Naive thymus-derived CD4-positive, alpha-beta T cell (primary cell): Measurements from ENCODE around the gene FCN3. TPM values are rescaled to one million over a fixed set of nuclear protein-coding genes. Genes with fewer than 3 reads are reported as not detected.
A peak's percentile ranks its signal among the peaks of the same experiment; 100 is the strongest.

Experiments
- ATAC-seq: fragments of 150-1000 bp; cut with Tn5 transposase; 2 replicates; pipeline ENCODE4 v1.10.0; 2021; ENCODE audit warnings: mild to moderate bottlenecking, moderate library complexity
- CTCF ChIA-PET: fragments of 350-600 bp; sonication (Branson Sonifier 250); formaldehyde crosslinking; loops from one replicate; lab custom pipeline; 2021; ENCODE audit warnings: antibody characterized with exemption; lab: Charles Lee
- POLR2A ChIA-PET: fragments of 350-600 bp; sonication (Branson Sonifier 250); formaldehyde crosslinking; loops from one replicate; lab custom pipeline; 2021; ENCODE audit warnings: antibody characterized with exemption, inconsistent platforms; lab: Charles Lee
- DNase-seq, 9 donors: peaks; one replicate each; pipeline versions ENCODE4 v3.0.0 to v3.0.0-alpha.2; 2020 to 2022; ENCODE audit warnings: mixed read lengths in 1 of 9
- H3K27ac ChIP-seq: one replicate; pipeline ENCODE4 v1.7.0; 2013; ENCODE audit warnings: mild to moderate bottlenecking, low read depth, low read length, moderate library complexity
- H3K27me3 ChIP-seq, 2 donors: one replicate each; pipeline ENCODE4 v1.7.0; 2013; ENCODE audit warnings: low read length in 2 of 2, mild to moderate bottlenecking in 2 of 2, moderate library complexity in 2 of 2; ENCODE audit not compliant: control insufficient read depth in 2 of 2, insufficient read depth in 2 of 2
- H3K36me3 ChIP-seq, 3 experiments: 1 replicate in 2 of 3; 2 replicates in 1 of 3; pipeline ENCODE4 v1.7.0; 2013; ENCODE audit warnings: low read length in 3 of 3, mild to moderate bottlenecking in 3 of 3, moderate library complexity in 1 of 3; ENCODE audit not compliant: insufficient read depth in 3 of 3, control insufficient read depth in 2 of 3
- H3K4me1 ChIP-seq, 2 donors: one replicate each; pipeline ENCODE4 v1.7.0; 2013; ENCODE audit warnings: low read length in 2 of 2, mild to moderate bottlenecking in 2 of 2, moderate library complexity in 1 of 2; ENCODE audit not compliant: control insufficient read depth in 2 of 2, insufficient read depth in 2 of 2
- H3K4me3 ChIP-seq: 2 replicates; pipeline ENCODE4 v1.7.0; 2013; ENCODE audit warnings: mild to moderate bottlenecking, low read length
- H3K9me3 ChIP-seq, 3 experiments: 1 replicate in 2 of 3; 2 replicates in 1 of 3; pipeline ENCODE4 v1.7.0; 2013; ENCODE audit warnings: low read length in 3 of 3; ENCODE audit not compliant: control insufficient read depth in 2 of 3
- H3K27ac Mint-ChIP-seq, 9 donors: one replicate each; pipeline ENCODE4 v1.8.0; 2020 to 2022; ENCODE audit warnings: mixed read lengths in 9 of 9, mild to moderate bottlenecking in 8 of 9, moderate library complexity in 5 of 9, inconsistent platforms in 2 of 9
- H3K27me3 Mint-ChIP-seq, 5 donors: one replicate each; pipeline ENCODE4 v1.8.0; 2021 to 2022; ENCODE audit warnings: mixed read lengths in 5 of 5, mild to moderate bottlenecking in 1 of 5
- H3K36me3 Mint-ChIP-seq, 5 donors: one replicate each; pipeline ENCODE4 v1.8.0; 2020 to 2022; ENCODE audit warnings: mixed read lengths in 5 of 5, mild to moderate bottlenecking in 3 of 5, inconsistent platforms in 1 of 5
- H3K4me1 Mint-ChIP-seq, 7 donors: one replicate each; pipeline ENCODE4 v1.8.0; 2020 to 2022; ENCODE audit warnings: mixed read lengths in 7 of 7, mild to moderate bottlenecking in 3 of 7, inconsistent platforms in 1 of 7
- H3K4me3 Mint-ChIP-seq, 10 donors: one replicate each; pipeline ENCODE4 v1.8.0; 2020 to 2022; ENCODE audit warnings: mild to moderate bottlenecking in 10 of 10, mixed read lengths in 10 of 10, moderate library complexity in 6 of 10, inconsistent platforms in 2 of 10
- H3K9me3 Mint-ChIP-seq, 11 donors: one replicate each; pipeline ENCODE4 v1.8.0; 2020 to 2022; ENCODE audit warnings: mixed read lengths in 11 of 11, mild to moderate bottlenecking in 4 of 11, inconsistent platforms in 1 of 11, moderate library complexity in 1 of 11
- intact Hi-C, 2 donors: fragments of 100-400 bp; cut with micrococcal nuclease; formaldehyde crosslinking; loops; one replicate each; pipeline ENCODE4 v1.15.1; 2023
- polyA plus RNA-seq, 2 donors: library from polyadenylated mRNA; unstranded; fragments of 300-500 nt; fragmentation: Illumina TruSeq; gene quantifications; one replicate each; pipeline ENCODE4 v1.2.3, GENCODE V29; 2021
- total RNA-seq, 6 experiments: library from RNA in 5 of 6; stranded (reverse) in 5 of 6; gene quantifications; 1 replicate in 5 of 6; 2 replicates in 1 of 6; pipeline ENCODE4 v1.2.3 and lab custom pipeline; 2021 to 2026

The FCN3 gene
- total RNA-seq (not detected), polyA plus RNA-seq (not detected), total RNA-seq (lab: John Stamatoyannopoulos, UW) (not detected)

DNA sequence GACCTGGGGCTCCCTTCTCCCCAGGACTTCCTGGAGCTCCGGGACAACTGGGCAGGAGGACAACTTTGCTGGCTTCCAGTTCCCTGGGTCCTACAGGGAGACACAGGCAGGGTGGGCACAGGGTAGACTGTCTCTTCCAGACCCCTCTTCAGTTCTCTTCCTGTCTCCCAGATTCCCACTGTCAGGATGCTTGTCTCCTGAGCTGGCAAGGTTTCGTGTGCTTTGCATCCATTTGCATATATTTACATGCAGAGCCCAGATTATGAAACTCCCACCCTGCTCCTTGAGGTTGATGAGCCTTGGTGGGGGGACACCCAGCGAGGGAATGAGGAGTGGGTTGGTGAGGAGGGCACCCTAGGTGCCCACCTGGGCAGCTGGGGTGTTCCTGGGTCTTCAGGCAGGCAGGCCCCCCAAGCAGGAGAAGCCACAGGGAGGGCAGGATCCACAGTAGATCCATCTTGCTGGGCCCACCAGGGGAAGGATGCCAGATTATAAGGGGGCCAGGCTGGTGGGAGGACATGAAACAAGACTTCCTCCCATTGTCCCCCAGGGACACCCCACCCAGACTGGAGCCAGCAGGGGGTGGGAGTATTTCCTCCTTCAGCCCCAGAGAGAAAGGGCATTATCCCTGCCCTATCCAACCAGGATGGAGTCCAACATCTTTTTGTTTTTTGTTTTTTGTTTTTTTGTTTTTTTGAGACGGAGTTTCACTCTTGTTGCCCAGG is at the start of gene FCN3:
FCN3 (minus strand) TSS at position 463 of the 725 bp plus-strand sequence; CDS start at position 457, 6 bp downstream.
- ChIA-PET POLR2A (interaction anchor here (0.6 to 0.7 kb wide), 2 partner anchors 8 to 235 kb away, joined by 3 to 4 read pairs; no protein-coding TSS in a partner anchor), CTCF (interaction anchor here (0.6 to 0.9 kb wide), 2 partner anchors 16 to 40 kb away, joined by 3 read pairs; no protein-coding TSS in a partner anchor)
- no peaks in the 10 kb centered on the region for H3K36me3 Mint-ChIP-seq
- no peaks in the 10 kb centered on the region for H3K9me3 Mint-ChIP-seq
- Histone ChIP-seq H3K36me3 (no peaks in the 10 kb centered on the region), H3K4me3 (no peak within 1 kb of the TSS), H3K9me3 (no peaks in the 10 kb centered on the region), H3K27ac (no peak within 1 kb of the TSS), H3K4me1 (peaks cover 0 to 3% of the 10 kb centered on the region in 2 donors), H3K27me3 (no peaks in the 10 kb centered on the region)
- peak within 1 kb of the TSS in 2 of 9 donors; percentile 52 to 87 for H3K27ac Mint-ChIP-seq
- no peak within 1 kb of the TSS for H3K4me3 Mint-ChIP-seq
- DNase-seq: no peak
- ATAC-seq: no peak
- intact Hi-C loops: no loop called here
- H3K4me1 Mint-ChIP-seq: peaks cover 4 to 10% (median 8%) of the 10 kb centered on the region in 7 donors
- H3K27me3 Mint-ChIP-seq: peaks cover 0 to 3% (median 0%) of the 10 kb centered on the region in 5 donors

DNA sequence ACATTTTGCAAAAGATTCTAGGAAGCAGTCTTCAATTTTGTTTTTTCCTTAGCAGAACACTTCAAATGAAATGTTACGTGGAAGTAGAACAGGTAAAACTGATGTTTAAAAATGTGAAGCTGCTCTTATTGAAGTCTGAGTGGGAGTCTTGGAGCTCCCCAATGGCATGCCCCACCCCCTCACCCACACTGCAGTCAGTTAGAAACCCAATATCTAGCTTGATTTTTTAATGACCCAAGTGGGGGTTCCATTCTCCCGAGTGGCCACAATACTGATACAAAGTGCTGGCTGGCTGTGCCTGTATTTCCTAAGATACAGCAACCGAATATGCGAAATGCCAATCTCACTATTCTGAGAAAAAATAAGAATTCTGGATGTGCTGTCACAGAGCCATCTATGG is 49.1 kb upstream of the FCN3 start:
- peaks cover 0 to 16% (median 7%) of the 10 kb centered on the region in 3 experiments for H3K36me3 ChIP-seq
- intact Hi-C loops: no loop called here
- POLR2A ChIA-PET: interaction anchor here (0.6 to 1.2 kb wide), 2 partner anchors 9 to 179 kb away, joined by 3 read pairs; no protein-coding TSS in a partner anchor
- peaks cover 4 to 18% (median 13%) of the 10 kb centered on the region in 5 donors for H3K36me3 Mint-ChIP-seq
- DNase-seq (no peak), ATAC-seq (no peak)
- no peaks in the 10 kb centered on the region for H3K9me3 ChIP-seq
- CTCF ChIA-PET: interaction anchor here (0.7 to 1.6 kb wide), 2 partner anchors 86 to 133 kb away, joined by 3 to 4 read pairs; no protein-coding TSS in a partner anchor
- no peak overlapping the region for H3K4me3 ChIP-seq
- peak overlapping the region; percentile 48 to 90 (median 72) for H3K27ac Mint-ChIP-seq
- no peak overlapping the region for H3K27ac ChIP-seq
- peaks cover 0 to 2% (median 0%) of the 10 kb centered on the region in 11 donors for H3K9me3 Mint-ChIP-seq
- H3K4me1 Mint-ChIP-seq: peaks cover 43 to 79% (median 68%) of the 10 kb centered on the region in 7 donors
- H3K27me3 Mint-ChIP-seq: no peaks in the 10 kb centered on the region
- no peaks in the 10 kb centered on the region for H3K27me3 ChIP-seq
- H3K4me3 Mint-ChIP-seq: peak overlapping the region in 4 of 10 donors; percentile 0 to 42 (median 12)
- H3K4me1 ChIP-seq: peaks cover 9 to 57% of the 10 kb centered on the region in 2 donors

DNA sequence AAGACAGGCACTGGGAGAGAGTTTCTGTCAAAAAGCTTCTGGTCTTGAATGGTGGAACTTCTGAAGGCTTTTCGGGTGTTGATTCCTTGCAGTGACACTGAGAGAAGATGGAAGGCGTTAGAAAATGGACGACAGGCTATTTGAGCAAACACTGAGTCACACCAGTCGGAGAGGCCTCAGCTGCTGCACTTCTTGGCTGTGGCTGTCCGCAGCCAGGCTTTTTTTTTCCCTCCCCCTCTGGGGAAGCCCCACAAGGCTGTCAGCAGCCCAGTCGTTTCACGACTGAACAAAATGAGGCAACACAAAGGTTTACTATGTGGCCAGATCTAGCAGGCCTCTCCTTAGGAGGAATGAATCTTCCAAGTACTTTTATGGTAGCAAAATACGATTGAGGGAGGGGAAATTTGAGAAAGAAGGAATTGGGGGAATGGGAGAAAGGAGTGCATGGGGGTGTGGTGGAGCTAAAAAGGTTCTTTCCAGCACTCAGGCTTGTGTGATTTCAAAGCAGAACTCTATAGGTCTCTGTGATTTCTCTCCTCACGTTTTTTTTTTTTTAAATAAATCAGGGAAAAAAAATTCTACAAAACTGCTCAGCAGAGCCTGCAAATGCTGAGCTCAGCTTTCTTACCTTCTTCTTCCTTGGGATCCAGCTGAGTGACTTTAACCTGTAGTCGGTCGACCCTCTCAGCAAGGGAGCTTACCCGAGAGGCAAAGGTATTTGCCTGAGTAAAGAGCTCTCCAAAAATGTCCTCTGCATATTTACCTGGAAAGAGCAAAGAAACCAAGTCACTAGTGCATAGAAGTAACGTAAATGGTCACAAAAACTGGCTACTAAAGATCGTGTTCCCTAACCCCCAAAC is 43.9 kb upstream of the FCN3 start:
- H3K4me1 ChIP-seq: peaks cover 9 to 25% of the 10 kb centered on the region in 2 donors
- peak overlapping the region in 1 of 10 donors; percentile 64 for H3K4me3 Mint-ChIP-seq
- intact Hi-C loops: loop anchor here in 1 of 2 donors (5.0 kb wide), 1 partner anchor 244 kb away; no protein-coding TSS in a partner anchor
- ATAC-seq: peak; percentile 44
- peak overlapping the region in 6 of 9 donors; percentile 8 to 84 (median 42) for H3K27ac Mint-ChIP-seq
- POLR2A ChIA-PET: interaction anchor here (0.6 to 1.6 kb wide), 3 partner anchors 9 to 97 kb away, joined by 3 read pairs; no protein-coding TSS in a partner anchor
- H3K4me1 Mint-ChIP-seq: peaks cover 12 to 61% (median 49%) of the 10 kb centered on the region in 7 donors
- peaks cover 20 to 56% (median 32%) of the 10 kb centered on the region in 3 experiments for H3K36me3 ChIP-seq
- H3K4me3 ChIP-seq: no peak overlapping the region
- H3K9me3 Mint-ChIP-seq: peaks cover 0 to 2% (median 0%) of the 10 kb centered on the region in 11 donors
- no peak overlapping the region for H3K27ac ChIP-seq
- H3K9me3 ChIP-seq: no peaks in the 10 kb centered on the region
- no peaks in the 10 kb centered on the region for H3K27me3 Mint-ChIP-seq
- H3K36me3 Mint-ChIP-seq: peaks cover 19 to 38% (median 27%) of the 10 kb centered on the region in 5 donors
- peak in 1 of 9 donors; percentile 66 for DNase-seq
- no peaks in the 10 kb centered on the region for H3K27me3 ChIP-seq
- CTCF ChIA-PET: interaction anchor here (0.7 to 1.4 kb wide), 4 partner anchors 10 to 456 kb away, joined by 3 to 4 read pairs (median 3); no protein-coding TSS in a partner anchor

DNA sequence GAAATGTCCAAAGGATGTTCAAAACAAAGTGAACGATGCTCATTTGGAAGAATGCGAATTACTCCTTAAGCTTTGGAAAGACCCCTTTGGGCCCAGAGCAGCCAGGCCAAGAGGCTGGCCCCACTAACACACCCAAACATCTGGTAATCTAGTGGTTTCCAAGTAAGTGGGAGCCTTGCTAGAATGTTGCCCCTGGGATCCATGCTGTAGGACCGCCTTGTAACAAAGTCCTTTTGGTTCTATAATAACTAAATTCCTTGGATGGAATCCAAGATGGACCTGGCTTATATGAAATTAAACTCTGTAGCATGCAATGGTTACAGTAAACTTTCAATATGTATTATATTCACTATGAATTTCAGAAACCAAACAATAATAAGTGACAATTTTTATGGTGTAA is 43.1 kb upstream of the FCN3 start:
- POLR2A ChIA-PET: interaction anchor here (0.6 to 1.3 kb wide), 2 partner anchors 38 to 96 kb away, joined by 3 read pairs; no protein-coding TSS in a partner anchor

DNA sequence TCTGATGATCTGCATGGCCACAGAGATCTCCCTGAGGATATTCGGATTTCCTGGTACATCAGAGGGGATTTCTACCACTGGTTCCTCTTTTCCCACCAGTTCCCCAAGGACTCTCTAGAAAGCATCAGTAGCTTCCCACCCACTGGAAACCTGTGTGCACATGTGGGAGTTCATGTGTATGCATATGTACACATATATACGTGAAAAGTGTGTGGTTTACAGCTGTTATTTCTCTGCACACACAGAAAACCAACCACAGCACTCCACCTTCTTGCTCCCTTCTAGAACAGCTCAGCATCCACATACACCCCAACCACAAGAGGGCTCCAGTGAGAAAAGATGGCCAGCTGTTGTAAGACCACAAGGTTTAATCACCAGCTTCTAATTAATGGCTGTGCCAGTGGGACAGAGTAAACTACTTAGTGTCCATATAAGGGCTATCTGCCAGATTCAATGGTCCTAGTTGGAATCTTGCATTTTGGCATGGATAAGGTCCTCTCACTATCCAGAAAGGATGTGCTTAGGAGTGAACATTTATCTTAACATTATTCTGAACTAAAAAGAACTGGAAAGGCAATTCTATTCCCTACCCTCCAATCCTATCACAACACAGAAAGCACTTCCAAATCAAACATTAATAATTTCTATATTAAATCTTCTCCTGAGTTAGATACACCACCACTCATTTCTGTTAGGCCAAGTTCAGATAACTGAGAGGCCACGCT is 41.9 kb upstream of the FCN3 start:
- intact Hi-C loops: loop anchor here (1.0 to 5.0 kb wide), 7 partner anchors 39 to 246 kb away; partner anchors contain the start of gene WASF2 (in 1 of the 2)
- DNase-seq: peak in 7 of 9 donors; percentile 44 to 67 (median 56)
- H3K27ac Mint-ChIP-seq: peak overlapping the region; percentile 3 to 85 (median 53)
- Histone ChIP-seq H3K4me1 (peaks cover 0 to 11% of the 10 kb centered on the region in 2 donors), H3K27ac (peak overlapping the region; percentile 10), H3K9me3 (no peaks in the 10 kb centered on the region), H3K4me3 (no peak overlapping the region), H3K36me3 (peaks cover 37 to 74% (median 43%) of the 10 kb centered on the region in 3 experiments), H3K27me3 (no peaks in the 10 kb centered on the region)
- ATAC-seq: peak; percentile 87
- no peak overlapping the region for H3K4me3 Mint-ChIP-seq
- H3K27me3 Mint-ChIP-seq: no peaks in the 10 kb centered on the region
- H3K4me1 Mint-ChIP-seq: peaks cover 12 to 46% (median 35%) of the 10 kb centered on the region in 7 donors
- H3K9me3 Mint-ChIP-seq: no peaks in the 10 kb centered on the region
- ChIA-PET POLR2A (interaction anchor here (0.9 to 1.2 kb wide), 6 partner anchors 10 to 187 kb away, joined by 3 to 5 read pairs (median 4); partner anchors contain the start of genes AHDC1 and WASF2), CTCF (interaction anchor here (0.5 to 4.0 kb wide), 14 partner anchors 12 to 246 kb away, joined by 3 to 24 read pairs (median 4); no protein-coding TSS in a partner anchor)
- H3K36me3 Mint-ChIP-seq: peaks cover 20 to 51% (median 29%) of the 10 kb centered on the region in 5 donors

More for the DNA sequence above, 43.1 kb upstream of the FCN3 start:
- Mint-ChIP-seq H3K4me1 (peaks cover 12 to 56% (median 45%) of the 10 kb centered on the region in 7 donors), H3K36me3 (peaks cover 20 to 46% (median 29%) of the 10 kb centered on the region in 5 donors), H3K27ac (peak overlapping the region in 3 of 9 donors; percentile 43 to 84 (median 68)), H3K4me3 (no peak overlapping the region), H3K9me3 (peaks cover 0 to 2% (median 0%) of the 10 kb centered on the region in 11 donors), H3K27me3 (no peaks in the 10 kb centered on the region)
- no peak for DNase-seq
- intact Hi-C loops: loop anchor here in 1 of 2 donors (2.0 to 5.0 kb wide), 3 partner anchors 73 to 245 kb away; partner anchors contain the start of gene WASF2
- H3K4me1 ChIP-seq: peaks cover 8 to 23% of the 10 kb centered on the region in 2 donors
- no peak overlapping the region for H3K27ac ChIP-seq
- CTCF ChIA-PET: interaction anchor here (0.7 kb wide), 1 partner anchor 32 kb away, joined by 4 read pairs; no protein-coding TSS in a partner anchor
- no peaks in the 10 kb centered on the region for H3K9me3 ChIP-seq
- no peaks in the 10 kb centered on the region for H3K27me3 ChIP-seq
- ATAC-seq: no peak
- peaks cover 28 to 64% (median 32%) of the 10 kb centered on the region in 3 experiments for H3K36me3 ChIP-seq
- no peak overlapping the region for H3K4me3 ChIP-seq
